NOMO-1 (cell line): Measurements from ENCODE around the gene SPATA32.

Source experiments
- DNase-seq, 2 experiments: peaks; one replicate each; lab custom pipeline; 2025; ENCODE audit not compliant: unreplicated experiment in 2 of 2; lab: John Stamatoyannopoulos, UW

The SPATA32 gene

GRCh38 chr17:45294506-45294905 is 32.6 kb upstream of the SPATA32 start:
- DNase-seq = no peak

- peak; percentile 48 to 74 for DNase-seq
These were observed 31.7 kb upstream of the SPATA32 start for GRCh38 chr17:45293413-45294211.

GRCh38 chr17:45292696-45293412 is 31.0 kb upstream of the SPATA32 start:
- no peak for DNase-seq

- DNase-seq = peak; percentile 58 to 81
These were observed 29.4 kb upstream of the SPATA32 start for GRCh38 chr17:45291171-45291805.

- no peak for DNase-seq
These were observed 28.4 kb upstream of the SPATA32 start for GRCh38 chr17:45290269-45290765.

- DNase-seq = no peak
These were observed 27.7 kb upstream of the SPATA32 start for GRCh38 chr17:45289301-45290268.

- no peak for DNase-seq
These were observed 26.9 kb upstream of the SPATA32 start for GRCh38 chr17:45288825-45289224.

- no peak for DNase-seq
These were observed 25.9 kb upstream of the SPATA32 start for GRCh38 chr17:45287526-45288500.

GRCh38 chr17:45286286-45286685 is 24.4 kb upstream of the SPATA32 start:
- no peak for DNase-seq

- DNase-seq = no peak
These were observed 22.6 kb upstream of the SPATA32 start for GRCh38 chr17:45284176-45285140.

GRCh38 chr17:45283711-45284110 is 21.8 kb upstream of the SPATA32 start:
- DNase-seq = no peak

- DNase-seq = no peak
These were observed 21.1 kb upstream of the SPATA32 start for GRCh38 chr17:45282683-45283644.

GRCh38 chr17:45279898-45280297 is 18.0 kb upstream of the SPATA32 start:
- no peak for DNase-seq

- no peak for DNase-seq
These were observed 16.1 kb upstream of the SPATA32 start for GRCh38 chr17:45277992-45278391.

- peak; percentile 54 to 77 for DNase-seq
These were observed 15.4 kb upstream of the SPATA32 start for GRCh38 chr17:45277216-45277849.

GRCh38 chr17:45276031-45276430 is 14.1 kb upstream of the SPATA32 start:
- DNase-seq = no peak
